H9 (cell line): Measurements from ENCODE around the gene SH2D6. TPM values are rescaled to one million over a fixed set of nuclear protein-coding genes. Genes with fewer than 3 reads are reported as not detected.

Source experiments
- DNase-seq: peaks from one replicate; pipeline ENCODE4 v3.0.0-alpha.2; 2017
- H2AFZ ChIP-seq: one replicate; pipeline ENCODE4 v1.6.1; 2013; ENCODE audit warnings: mild to moderate bottlenecking, low read length, control low read depth, moderate library complexity
- H2AK5ac ChIP-seq: 2 replicates; pipeline ENCODE4 v1.6.1; 2013; ENCODE audit warnings: low read length, control low read depth, mixed read lengths; ENCODE audit not compliant: insufficient read length
- H2BK120ac ChIP-seq: one replicate; pipeline ENCODE4 v1.6.1; 2013; ENCODE audit warnings: low read depth, mild to moderate bottlenecking, low read length, control low read depth, inconsistent platforms; ENCODE audit not compliant: poor library complexity, severe bottlenecking
- H2BK12ac ChIP-seq: 2 replicates; pipeline ENCODE4 v1.6.1; 2013; ENCODE audit warnings: low read length, control low read depth, mixed read lengths, low read depth; ENCODE audit not compliant: insufficient read length
- H2BK15ac ChIP-seq: 2 replicates; pipeline ENCODE4 v1.6.1; 2013; ENCODE audit warnings: low read depth, low read length, control low read depth
- H2BK20ac ChIP-seq: one replicate; pipeline ENCODE4 v1.6.1; 2013; ENCODE audit warnings: low read depth, mild to moderate bottlenecking, low read length, control low read depth, inconsistent platforms; ENCODE audit not compliant: poor library complexity, severe bottlenecking
- H2BK5ac ChIP-seq: 2 replicates; pipeline ENCODE4 v1.6.1; 2013; ENCODE audit warnings: low read length, control low read depth, mixed read lengths; ENCODE audit not compliant: insufficient read length
- H3K14ac ChIP-seq: 2 replicates; pipeline ENCODE4 v1.6.1; 2013; ENCODE audit warnings: low read length, control low read depth; ENCODE audit not compliant: insufficient read depth
- H3K18ac ChIP-seq: 2 replicates; pipeline ENCODE4 v1.6.1; 2013; ENCODE audit warnings: low read depth, mild to moderate bottlenecking, mixed read lengths, low read length, control low read depth; ENCODE audit not compliant: insufficient read length
- H3K23ac ChIP-seq: 2 replicates; pipeline ENCODE4 v1.6.1; 2013; ENCODE audit warnings: low read length, control low read depth, mixed read lengths, low read depth; ENCODE audit not compliant: insufficient read length
- H3K23me2 ChIP-seq: 2 replicates; pipeline ENCODE4 v1.6.1; 2013; ENCODE audit warnings: low read depth, mild to moderate bottlenecking, mixed read lengths, low read length, control low read depth; ENCODE audit not compliant: insufficient read length, poor library complexity, severe bottlenecking
- H3K27ac ChIP-seq: 2 replicates; pipeline ENCODE4 v1.5.1; 2013; ENCODE audit warnings: low read length, control low read depth, mixed read lengths, low read depth; ENCODE audit not compliant: insufficient read length
- H3K27me3 ChIP-seq: 2 replicates; pipeline ENCODE4 v1.6.1; 2013; ENCODE audit warnings: low read length, control low read depth, inconsistent platforms; ENCODE audit not compliant: insufficient read depth
- H3K4ac ChIP-seq: 2 replicates; pipeline ENCODE4 v1.6.1; 2013; ENCODE audit warnings: low read depth, mild to moderate bottlenecking, control low read depth, inconsistent platforms, low read length, moderate library complexity
- H3K4me1 ChIP-seq: 2 replicates; pipeline ENCODE4 v1.6.1; 2013; ENCODE audit warnings: low read length, control low read depth, inconsistent platforms; ENCODE audit not compliant: insufficient read depth
- H3K4me2 ChIP-seq: 2 replicates; pipeline ENCODE4 v1.6.1; 2013; ENCODE audit warnings: low read length, control low read depth, mixed read lengths; ENCODE audit not compliant: insufficient read length, insufficient read depth
- H3K56ac ChIP-seq: 2 replicates; pipeline ENCODE4 v1.6.1; 2013; ENCODE audit warnings: low read depth, mild to moderate bottlenecking, mixed read lengths, low read length, control low read depth; ENCODE audit not compliant: insufficient read length
- H3K79me1 ChIP-seq: 2 replicates; pipeline ENCODE4 v1.6.1; 2013; ENCODE audit warnings: low read depth, mild to moderate bottlenecking, moderate library complexity, low read length, control low read depth, inconsistent platforms; ENCODE audit not compliant: insufficient read depth, poor library complexity, severe bottlenecking
- H3K79me2 ChIP-seq: 2 replicates; pipeline ENCODE4 v1.6.1; 2013; ENCODE audit warnings: low read length, control low read depth, inconsistent platforms; ENCODE audit not compliant: insufficient read depth
- H3K9ac ChIP-seq: 2 replicates; pipeline ENCODE4 v1.6.1; 2013; ENCODE audit warnings: low read length, control low read depth, mixed read lengths; ENCODE audit not compliant: insufficient read length; ENCODE audit errors: extremely low read depth
- H3K9me3 ChIP-seq: one replicate; pipeline ENCODE4 v1.6.1; 2013; ENCODE audit warnings: low read depth, low read length, inconsistent platforms; ENCODE audit not compliant: control insufficient read depth
- H3T11ph ChIP-seq: one replicate; pipeline ENCODE4 v1.6.1; 2013; ENCODE audit warnings: mild to moderate bottlenecking, low read length, control low read depth, inconsistent platforms
- H4K20me1 ChIP-seq: one replicate; pipeline ENCODE4 v1.6.1; 2013; ENCODE audit not compliant: control insufficient read depth, insufficient read length, insufficient read depth
- H4K5ac ChIP-seq: 2 replicates; pipeline ENCODE4 v1.6.1; 2013; ENCODE audit warnings: low read depth, mild to moderate bottlenecking, mixed read lengths, low read length, control low read depth; ENCODE audit not compliant: insufficient read length
- H4K8ac ChIP-seq: replicated peaks from 2 replicates; pipeline ENCODE4 v1.6.1; 2013; ENCODE audit warnings: low read length, control low read depth, mixed read lengths, low read depth; ENCODE audit not compliant: insufficient read length
- H4K91ac ChIP-seq: 2 replicates; pipeline ENCODE4 v1.6.1; 2013; ENCODE audit warnings: low read depth, mild to moderate bottlenecking, moderate library complexity, mixed read lengths, low read length, control low read depth; ENCODE audit not compliant: insufficient read length
- H3K27ac Mint-ChIP-seq, 3 experiments: 2 replicates in 2 of 3; 3 replicates in 1 of 3; pipeline ENCODE4 v1.8.0; 2020 to 2021; ENCODE audit warnings: mixed read lengths in 3 of 3, mild to moderate bottlenecking in 1 of 3, moderate library complexity in 1 of 3
- H3K27me3 Mint-ChIP-seq: 2 replicates; pipeline ENCODE4 v1.8.0; 2021; ENCODE audit warnings: low read depth, mild to moderate bottlenecking, moderate library complexity, mixed read lengths
- H3K36me3 Mint-ChIP-seq, 3 experiments: 2 replicates in 2 of 3; 3 replicates in 1 of 3; pipeline ENCODE4 v1.8.0; 2020 to 2021; ENCODE audit warnings: low read depth in 3 of 3, mixed read lengths in 3 of 3; ENCODE audit not compliant: insufficient read depth in 1 of 3
- H3K4me1 Mint-ChIP-seq, 2 experiments: 2 replicates each; pipeline ENCODE4 v1.8.0; 2020; ENCODE audit warnings: mixed read lengths in 2 of 2
- H3K4me3 Mint-ChIP-seq, 2 experiments: 2 replicates in 1 of 2; 3 replicates in 1 of 2; pipeline ENCODE4 v1.8.0; 2020 to 2021; ENCODE audit warnings: mild to moderate bottlenecking in 2 of 2, mixed read lengths in 2 of 2, moderate library complexity in 1 of 2
- H3K9me3 Mint-ChIP-seq, 2 experiments: 2 replicates in 1 of 2; 3 replicates in 1 of 2; pipeline ENCODE4 v1.8.0; 2020; ENCODE audit warnings: mild to moderate bottlenecking in 2 of 2, mixed read lengths in 2 of 2, moderate library complexity in 1 of 2
- CTCF ChIP-seq: fragments of 200-600 bp; sonication (generic); conservative IDR thresholded peaks from 3 replicates; pipeline ENCODE4 v1.8.0; 2021; ENCODE audit warnings: antibody characterized with exemption, mild to moderate bottlenecking
- WGBS: extraction: QIAGEN DNeasy Blood & Tissue Kit; methylation state at CpG from one replicate; pipeline ENCODE4 v1.1.7; 2013; ENCODE audit warnings: missing lambda C conversion rate, low lambda C conversion rate, mixed read lengths; ENCODE audit not compliant: insufficient read length; ENCODE audit errors: extremely low coverage; 5-methylcytosine and 5-hydroxymethylcytosine counted together
- total RNA-seq: library from RNA; stranded (reverse); gene quantifications from 2 replicates; pipeline ENCODE4 v1.2.1, GENCODE V29; 2021

The SH2D6 gene
- total RNA-seq, 1 experiment from 2014 or later: 0.61 TPM

- Mint-ChIP-seq H3K9me3 (no peaks in the 10 kb centered on the region), H3K4me1 (peaks cover 40 to 50% of the 10 kb centered on the region in 2 experiments), H3K4me3 (no peak overlapping the region; a peak in 1 of 5 replicates), H3K27ac (no peak overlapping the region), H3K36me3 (no peaks in the 10 kb centered on the region; a peak in 1 of 7 replicates), H3K27me3 (peaks cover 28% of the 10 kb centered on the region)
- no peak overlapping the region for H3K27ac ChIP-seq
- no peaks in the 10 kb centered on the region for H4K20me1 ChIP-seq
- no peaks in the 10 kb centered on the region for H3K79me2 ChIP-seq
- H2AFZ ChIP-seq: no peak overlapping the region
- no peaks in the 10 kb centered on the region for H3K27me3 ChIP-seq
- peaks cover 15% of the 10 kb centered on the region; the same call in 1 of the 2 replicates for H3K4me1 ChIP-seq
- H3K9me3 ChIP-seq: no peaks in the 10 kb centered on the region
- no peak overlapping the region for H2BK5ac ChIP-seq
- no CpG with 5 or more reads among the region's 7 CpGs for WGBS
- H4K91ac ChIP-seq: no peak overlapping the region
- no peak overlapping the region for H3K4ac ChIP-seq
- H3T11ph ChIP-seq: no peak overlapping the region
- no peak overlapping the region for H3K4me2 ChIP-seq
- DNase-seq: no peak
- no peak overlapping the region for H2BK12ac ChIP-seq
- H3K79me1 ChIP-seq: no peaks in the 10 kb centered on the region
- H2BK15ac ChIP-seq: 0 out of 2 replicates have a peak overlapping the region, but pooled peaks have one; percentile 14
- no peak overlapping the region for H3K56ac ChIP-seq
- no peak overlapping the region for H3K14ac ChIP-seq
- H3K23ac ChIP-seq: no peak overlapping the region
- H3K18ac ChIP-seq: no peak overlapping the region
- no peak overlapping the region for H2AK5ac ChIP-seq
- no peak overlapping the region for H3K9ac ChIP-seq
- no peak overlapping the region for H2BK20ac ChIP-seq
- H2BK120ac ChIP-seq: no peak overlapping the region
- H4K5ac ChIP-seq: no peak overlapping the region
- TF ChIP-seq CTCF: no peak
- H4K8ac ChIP-seq: no peak overlapping the region
- peaks cover 5% of the 10 kb centered on the region for H3K23me2 ChIP-seq
These were observed 9.9 kb downstream of the SH2D6 start for GRCh38 chr2:85428343-85428881.
